Measurements from ENCODE around the gene APBB2.
A peak's percentile ranks its signal among the peaks of the same experiment; 100 is the strongest.

The APBB2 gene

DNA sequence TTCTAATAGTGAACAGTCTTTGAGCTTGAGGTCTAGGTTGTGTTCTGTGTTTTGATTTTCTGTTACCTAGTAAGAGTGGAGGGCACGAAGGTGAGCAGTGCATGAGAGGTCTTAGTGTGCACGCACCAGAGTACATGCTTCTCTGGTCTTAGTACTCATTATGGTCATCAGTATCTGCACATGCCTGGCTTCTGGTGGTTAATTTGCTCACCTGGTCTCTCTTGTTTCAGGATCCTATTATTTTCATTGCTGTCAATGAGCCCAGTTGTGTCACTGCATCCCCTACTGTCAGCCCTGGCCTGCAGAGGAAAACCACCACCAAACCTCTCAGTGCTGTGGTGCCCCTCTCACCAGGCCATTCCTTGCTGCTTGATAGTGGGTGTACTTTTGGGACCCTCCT is 409.7 kb downstream of the APBB2 start:
- no peak for DNase-seq

DNA sequence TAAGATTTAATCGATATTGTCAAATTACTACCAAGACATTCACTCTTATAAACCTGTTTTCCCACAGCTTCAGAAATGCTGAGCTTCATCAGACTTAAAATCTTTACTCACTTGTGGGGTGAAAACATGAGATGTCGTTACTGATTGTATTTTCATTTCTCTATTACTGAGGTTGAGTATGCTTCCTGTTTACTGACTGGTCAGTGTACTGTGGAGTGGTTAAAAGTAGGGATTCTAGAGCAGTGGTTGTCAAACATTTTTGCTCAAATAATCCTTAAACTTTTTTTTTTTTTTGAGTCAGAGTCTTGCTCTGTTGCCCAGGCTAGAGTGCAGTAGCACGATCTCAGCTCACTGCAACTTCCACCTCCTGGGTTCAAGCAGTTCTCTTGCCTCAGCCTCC is 414.3 kb downstream of the APBB2 start:
- DNase-seq, result no peak

DNA sequence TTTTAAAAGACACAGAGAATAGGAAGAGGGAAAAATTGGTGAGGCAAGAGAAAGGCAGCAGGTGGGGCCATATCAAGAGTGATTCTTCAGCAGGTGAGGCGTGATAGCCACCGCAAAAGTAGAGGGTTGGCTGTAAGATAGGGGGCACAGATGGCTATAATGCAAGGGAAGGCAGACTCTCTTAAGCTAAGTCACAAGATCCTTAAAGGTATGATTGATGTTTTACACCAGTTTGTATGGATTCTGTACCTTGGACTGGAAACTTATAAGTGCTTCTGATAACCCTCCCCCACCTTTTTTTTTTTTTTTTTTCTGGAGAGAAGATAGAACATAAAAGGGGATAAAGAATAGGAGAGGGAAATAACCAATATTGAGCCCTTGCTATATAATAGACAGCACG is 424.6 kb downstream of the APBB2 start:
- no peak for DNase-seq

DNA sequence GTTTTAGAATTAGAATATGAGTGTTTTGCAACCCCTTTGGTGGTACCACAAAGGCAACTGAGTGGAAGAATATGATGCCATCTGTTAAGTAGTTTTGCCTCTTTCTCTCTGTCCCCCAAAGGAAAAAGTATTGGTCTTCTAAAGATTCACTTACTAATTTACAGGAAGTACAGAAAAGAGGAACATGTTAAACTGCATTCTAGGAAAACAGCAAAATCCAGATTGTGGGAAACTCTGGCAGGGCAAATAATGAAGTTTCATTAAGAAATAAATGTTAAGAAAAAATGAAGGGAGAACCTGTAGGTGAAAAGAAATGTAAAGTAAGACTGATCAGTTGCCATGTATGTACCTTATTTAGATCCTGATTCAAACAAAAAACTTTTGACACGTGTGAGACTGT is 425.3 kb downstream of the APBB2 start:
- no peak for DNase-seq

DNA sequence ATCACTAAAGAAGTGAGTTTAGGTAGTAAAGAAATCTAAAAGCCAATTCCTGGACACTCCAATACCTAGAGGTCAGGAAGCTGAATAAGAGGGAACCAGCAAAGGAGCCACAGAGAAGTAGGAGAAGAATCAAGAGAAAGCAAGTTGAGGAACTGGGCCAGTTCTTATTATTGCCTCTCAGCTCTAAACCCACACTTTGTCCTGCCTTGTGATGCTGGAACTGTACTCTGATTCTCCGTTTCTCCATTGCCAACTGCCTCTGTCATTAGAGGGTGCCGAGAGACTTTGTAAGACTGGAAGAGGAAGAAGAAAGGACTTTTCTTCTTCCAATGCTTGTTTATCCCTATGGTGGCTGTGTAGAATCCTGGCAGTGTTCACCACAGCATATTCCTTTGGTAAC is 426.0 kb downstream of the APBB2 start:
- no peak for DNase-seq

DNA sequence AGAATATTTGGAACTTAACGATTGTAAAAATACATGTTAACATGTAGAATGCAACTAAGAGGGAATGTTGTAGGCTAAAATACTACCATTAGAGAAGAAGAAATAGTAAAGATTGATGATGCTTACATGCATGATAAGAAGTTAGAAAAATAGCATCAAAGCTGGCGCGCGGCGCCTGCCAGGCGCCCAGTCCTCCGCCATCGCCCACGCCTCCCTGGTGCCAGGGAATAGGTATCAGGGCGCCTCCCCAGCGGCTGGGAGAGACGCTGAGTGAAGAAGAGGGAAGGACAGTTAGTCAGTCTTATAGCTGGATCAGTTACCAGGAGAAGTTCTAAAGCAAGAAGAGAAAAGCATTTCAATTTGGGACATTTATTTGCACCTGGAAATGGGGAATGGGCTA is 428.6 kb downstream of the APBB2 start:
- no peak for DNase-seq

DNA sequence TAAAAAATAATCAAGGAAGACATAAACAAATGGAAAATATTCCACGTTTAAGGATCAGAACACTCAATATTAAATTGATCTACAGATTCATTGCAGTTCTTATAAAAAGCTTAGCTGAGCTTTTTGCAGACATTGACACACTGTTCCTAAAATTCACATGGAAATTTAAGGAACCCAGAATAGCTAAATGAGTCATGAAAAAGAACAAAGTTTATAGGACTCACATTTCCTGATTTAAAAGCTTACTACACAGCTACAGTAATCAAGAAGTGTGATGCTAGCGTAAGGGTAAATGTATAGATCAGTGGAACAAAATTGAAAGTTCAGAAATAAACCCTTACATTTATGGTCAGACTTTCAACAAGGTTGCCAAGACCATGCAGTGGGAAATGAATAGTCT is 431.5 kb downstream of the APBB2 start:
- no peak for DNase-seq

DNA sequence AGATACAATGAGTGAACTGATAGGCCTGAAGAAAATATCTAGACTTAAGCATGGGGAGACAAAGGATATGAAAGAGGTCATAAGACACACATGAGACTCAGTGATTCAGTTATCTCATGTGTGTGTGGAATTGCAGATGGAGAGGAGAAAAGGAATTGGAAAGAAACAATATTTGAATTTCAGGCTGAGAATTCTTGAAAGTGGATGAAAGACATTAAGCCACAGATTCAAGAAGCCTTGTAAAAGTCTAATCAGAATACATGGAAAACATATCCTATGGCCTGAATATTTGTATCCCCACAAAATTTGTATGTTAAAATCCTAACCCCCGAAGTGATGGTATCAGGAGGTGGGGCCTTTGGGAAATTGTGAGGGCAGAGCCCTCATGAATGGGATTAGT is 436.3 kb downstream of the APBB2 start:
- no peak for DNase-seq

DNA sequence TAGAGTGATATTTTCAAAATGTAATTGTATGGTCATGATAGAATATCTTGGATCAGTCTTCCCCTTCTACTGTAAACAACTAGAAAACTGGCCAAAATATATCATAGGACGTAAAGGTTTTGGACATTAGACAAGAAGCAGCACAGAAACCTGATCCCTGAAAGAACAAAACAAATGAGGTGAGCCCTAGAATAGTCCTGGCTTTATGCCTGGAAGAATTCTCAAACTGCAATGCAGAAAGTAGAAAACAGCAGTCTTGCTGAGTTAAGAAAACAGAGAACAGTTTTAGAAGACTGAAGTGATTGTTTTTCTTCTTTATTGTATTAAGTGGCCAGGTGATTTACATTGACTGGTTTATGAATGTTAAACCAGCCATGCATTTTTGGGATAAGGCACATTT is 445.1 kb downstream of the APBB2 start:
- DNase-seq, result no peak

DNA sequence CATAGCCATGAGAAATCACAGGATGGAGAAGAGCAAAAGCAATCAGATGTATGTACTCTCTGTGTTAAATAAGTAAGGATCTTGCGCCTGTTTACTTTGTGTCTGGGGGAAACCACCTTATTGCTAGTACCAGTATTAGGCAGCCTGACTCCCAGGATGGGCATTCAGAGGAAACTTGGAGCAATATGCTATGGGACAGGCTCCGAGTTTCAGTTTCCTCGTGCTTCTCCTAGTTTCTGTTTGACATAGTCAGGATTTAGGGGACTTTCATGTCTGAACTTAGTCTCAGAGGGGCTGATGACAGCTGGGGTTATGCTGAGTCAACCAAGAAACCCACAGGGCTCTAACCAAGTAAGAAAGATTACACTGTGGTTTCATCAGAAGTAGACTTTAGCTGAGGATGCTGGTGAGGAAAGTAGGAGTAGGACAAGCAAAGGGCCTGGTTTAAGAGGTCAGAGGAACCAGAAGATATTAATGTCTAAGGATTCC is 451.1 kb downstream of the APBB2 start:
- peak; percentile 36 to 52 for DNase-seq

Measured in activated CD4-positive, alpha-beta T cell treated with anti-CD3 and anti-CD28 coated beads, Interleukin-2, amount 50 U/mL, for 48 hours (primary cell).